IPS DF 19.7 (cell line): Measurements from ENCODE around the gene LRTM1.

Source experiments
- DNase-seq: peaks from one replicate; pipeline ENCODE4 v3.0.0-alpha.2; 2013; ENCODE audit warnings: low read depth, low spot score

LRTM1 gene

GRCh38 chr3:54928046-54928770, at the start of gene LRTM1:
Gene LRTM1 (minus strand): TSS chr3:54928059. CDS start chr3:54927911, 148 bp downstream.
- no peak for DNase-seq

GRCh38 chr3:54977439-54977838, 49.6 kb upstream of the LRTM1 start:
- no peak for DNase-seq

DNA sequence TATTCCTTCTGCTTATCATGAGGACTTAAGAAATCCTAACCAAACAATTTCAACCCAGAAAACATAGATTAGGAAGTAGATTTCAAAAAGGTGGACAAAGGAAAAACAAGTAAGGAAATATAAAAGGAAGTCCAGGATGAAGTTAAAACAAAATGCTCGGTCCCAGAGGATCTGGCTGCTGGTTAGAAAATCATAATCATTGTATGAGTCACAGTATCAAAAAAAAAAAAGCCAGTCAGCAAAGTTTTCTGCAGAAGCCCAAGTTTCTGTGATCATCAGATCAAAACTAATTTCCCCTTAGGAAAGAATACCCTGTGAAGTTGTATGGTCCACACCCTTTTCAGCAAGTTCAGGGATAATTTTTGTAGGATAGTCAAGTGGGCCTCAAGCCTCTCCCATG, 43.0 kb upstream of the LRTM1 start:
- no peak for DNase-seq

DNA sequence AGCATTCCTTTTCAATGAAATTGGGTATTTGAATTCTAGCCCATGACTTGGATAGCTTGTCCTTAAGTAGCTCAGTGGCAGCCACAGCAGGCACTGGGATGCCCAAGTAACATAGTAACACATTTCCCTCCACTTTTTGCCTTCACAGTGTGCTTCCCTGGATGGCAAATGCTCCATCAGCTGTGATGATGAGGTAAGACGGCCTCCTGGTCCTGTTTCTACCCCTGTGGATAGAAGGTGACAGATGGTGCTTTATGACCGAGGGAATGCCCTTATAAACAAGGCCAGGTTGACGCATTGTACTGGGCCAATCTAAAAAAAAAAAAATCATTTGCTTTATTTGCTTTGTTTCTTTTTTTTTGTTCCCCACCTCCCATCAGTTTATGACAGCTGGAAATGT, 41.8 kb upstream of the LRTM1 start:
- no peak for DNase-seq

- no peak for DNase-seq
These were observed 40.8 kb upstream of the LRTM1 start for GRCh38 chr3:54968546-54969172.

- no peak for DNase-seq
These were observed 39.9 kb upstream of the LRTM1 start for GRCh38 chr3:54967731-54968161.

DNA sequence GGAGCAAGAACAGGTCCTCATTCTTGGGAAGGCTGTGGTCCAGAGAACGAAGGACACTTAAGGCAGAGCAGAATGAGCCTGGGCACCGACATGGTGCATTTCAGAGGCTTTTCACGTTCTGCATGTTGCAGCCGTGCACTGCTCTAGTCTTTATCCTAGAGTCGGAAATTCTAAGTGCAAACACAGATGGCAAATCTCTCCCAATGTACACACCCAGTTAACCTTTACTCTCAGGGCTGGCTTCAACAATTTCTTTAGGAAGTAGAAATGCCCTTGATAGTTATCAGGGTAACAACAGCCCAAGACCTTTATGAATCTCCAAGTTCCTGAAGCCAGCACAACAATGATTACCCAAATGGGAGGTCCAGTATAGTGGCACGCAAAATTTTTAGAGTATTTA, 39.1 kb upstream of the LRTM1 start:
- DNase-seq, result no peak

GRCh38 chr3:54965746-54966145, 37.9 kb upstream of the LRTM1 start:
- no peak for DNase-seq

DNA sequence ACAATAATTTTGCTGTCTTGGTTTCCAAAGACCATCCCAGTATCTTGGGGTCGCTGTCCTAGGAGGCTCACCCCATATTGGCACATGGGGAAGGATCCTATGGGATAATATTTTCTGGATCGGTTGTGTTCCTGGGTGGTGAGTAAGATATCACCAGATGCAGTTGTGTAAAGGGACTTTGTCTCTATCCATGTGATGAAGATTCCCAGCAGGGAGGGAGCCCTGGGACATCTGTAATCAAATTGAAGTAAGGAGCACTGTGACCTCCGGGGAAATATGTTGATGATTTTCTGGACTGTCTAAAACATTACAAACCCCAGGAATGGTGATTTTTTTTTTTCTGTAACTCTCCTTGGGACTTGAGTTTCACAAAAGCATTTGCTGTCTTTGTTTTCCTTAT, 36.2 kb upstream of the LRTM1 start:
- no peak for DNase-seq

DNA sequence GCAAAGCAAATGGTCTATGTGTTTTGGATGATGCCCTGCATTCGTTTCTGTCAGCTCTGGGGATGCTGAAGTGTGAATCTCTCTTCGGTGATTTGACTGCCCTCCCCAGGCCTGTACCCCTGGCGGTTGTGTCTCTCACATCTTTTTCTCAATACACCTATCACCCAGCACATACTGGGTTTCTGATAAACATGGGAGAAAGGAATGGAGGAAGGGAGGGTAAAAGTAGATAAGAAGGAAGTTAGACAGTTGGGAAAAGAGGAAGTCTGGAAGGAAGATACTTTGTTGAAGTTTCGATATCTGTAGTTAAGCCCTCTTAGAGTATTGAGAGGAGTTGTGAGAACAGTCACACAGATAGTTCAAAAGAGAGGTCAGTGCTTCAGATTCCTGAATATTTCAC, 35.8 kb upstream of the LRTM1 start:
- DNase-seq, result no peak

DNA sequence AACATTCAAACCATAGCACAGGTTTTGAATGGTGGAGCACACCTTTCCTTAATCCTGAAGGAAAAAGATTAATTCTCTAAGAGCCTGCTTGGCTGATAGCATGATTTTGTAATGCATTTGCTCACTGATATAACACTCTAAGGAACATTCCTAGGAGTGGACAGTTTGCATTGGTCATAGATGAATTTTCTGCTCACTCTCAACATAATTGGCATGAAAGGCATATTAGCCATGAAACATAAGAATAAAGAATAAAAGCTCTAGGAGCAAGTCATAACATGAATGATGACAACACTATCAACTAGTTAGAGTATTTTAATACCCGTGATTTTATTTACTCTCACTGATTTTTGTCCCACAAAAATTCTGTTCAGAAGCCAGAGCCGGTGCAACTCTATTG, 34.3 kb upstream of the LRTM1 start:
- DNase-seq, result no peak

DNA sequence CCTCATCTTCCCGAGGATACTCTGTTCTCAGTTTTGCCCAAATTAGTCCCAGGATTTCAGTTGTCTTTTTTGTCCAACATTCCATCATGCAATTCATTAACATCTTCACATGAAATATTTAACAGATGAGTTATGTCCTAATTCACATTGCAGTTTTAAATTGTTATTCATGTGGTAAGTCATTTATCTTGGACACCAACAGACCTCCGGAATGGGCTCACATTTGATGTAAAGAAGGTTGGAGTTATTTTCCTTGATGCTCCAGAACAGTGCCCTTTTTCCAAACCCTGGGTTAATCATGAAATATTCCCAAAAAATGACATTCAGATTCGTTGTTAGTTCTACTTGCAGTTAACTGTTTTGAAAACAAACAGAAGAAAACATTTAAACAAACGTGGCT, 32.8 kb upstream of the LRTM1 start:
- DNase-seq, result no peak

DNA sequence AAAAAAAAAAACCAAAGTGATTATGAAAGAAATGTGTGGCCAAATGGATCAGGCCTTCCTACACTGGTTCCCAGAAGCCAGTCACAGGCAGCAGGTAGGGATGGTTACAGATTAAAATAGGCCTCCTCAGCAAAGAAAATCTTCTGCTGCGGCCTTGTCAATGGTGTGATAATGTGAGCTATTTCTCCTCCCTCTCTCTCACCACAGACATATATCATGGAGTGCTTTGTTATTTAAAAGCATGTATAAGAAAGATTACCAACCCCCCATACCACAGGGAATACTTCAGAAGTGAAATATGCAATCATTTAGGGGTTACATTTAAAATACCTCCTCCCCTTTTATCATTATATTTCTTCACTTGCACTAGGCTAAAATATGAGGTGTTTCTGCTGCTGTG, 32.2 kb upstream of the LRTM1 start:
- DNase-seq, result no peak

DNA sequence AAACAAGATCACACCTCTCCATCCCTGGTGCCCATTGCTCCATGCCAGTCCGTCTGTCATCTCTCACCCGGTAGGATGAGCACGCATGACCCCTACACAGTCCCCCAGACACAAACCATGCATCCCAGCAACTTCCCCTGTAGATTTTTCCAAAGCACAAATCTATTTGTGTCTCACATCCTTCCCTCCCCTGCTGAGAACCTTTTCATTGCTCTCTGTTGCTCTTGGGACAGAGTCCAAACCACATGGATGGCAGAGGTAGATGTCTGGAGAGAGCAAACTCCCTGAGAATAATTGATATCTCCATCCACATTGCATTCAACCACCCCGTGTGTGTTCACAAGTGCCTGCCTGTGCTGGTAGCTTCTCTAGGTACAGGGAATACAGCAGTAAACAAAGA, 29.9 kb upstream of the LRTM1 start:
- DNase-seq, result no peak

DNA sequence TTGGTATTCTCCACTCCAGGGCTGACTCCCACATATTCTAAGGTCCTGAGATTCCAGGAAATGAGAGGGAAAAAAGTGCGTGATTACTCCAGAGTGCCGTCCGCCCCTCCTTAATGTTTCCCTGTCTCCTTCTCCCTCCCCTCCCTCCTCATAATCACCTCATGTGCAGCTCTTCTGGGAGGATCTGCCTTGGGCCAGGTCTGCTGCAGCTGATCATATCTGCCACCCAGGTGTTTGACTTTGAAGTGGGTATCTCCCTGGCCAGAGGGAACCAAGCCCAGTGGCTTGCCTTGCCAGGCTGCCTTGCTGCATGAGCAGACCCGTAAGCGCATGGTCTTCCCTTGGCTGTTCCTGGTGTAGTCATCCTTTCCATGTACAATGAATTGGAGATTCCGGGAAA, 28.1 kb upstream of the LRTM1 start:
- DNase-seq, result no peak

DNA sequence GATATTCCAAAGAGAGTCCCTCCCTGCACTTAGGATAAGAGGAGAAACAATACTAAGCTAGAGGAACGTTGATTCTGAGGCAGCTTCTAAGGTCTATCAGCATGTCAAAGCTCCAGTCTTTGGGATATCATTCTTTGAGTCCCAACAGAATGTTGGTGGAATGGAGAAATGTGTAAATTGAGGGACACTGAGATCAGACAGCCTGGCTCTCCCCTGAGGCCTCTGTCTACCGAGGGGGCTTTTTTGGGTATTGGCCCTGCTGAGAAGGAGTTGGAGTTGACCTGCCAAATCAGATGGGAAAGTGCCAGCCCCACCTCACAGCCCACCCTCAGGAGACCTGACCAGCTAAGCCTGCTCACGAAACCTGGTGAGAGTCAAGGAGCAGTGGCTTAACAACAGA, 27.6 kb upstream of the LRTM1 start:
- no peak for DNase-seq

DNA sequence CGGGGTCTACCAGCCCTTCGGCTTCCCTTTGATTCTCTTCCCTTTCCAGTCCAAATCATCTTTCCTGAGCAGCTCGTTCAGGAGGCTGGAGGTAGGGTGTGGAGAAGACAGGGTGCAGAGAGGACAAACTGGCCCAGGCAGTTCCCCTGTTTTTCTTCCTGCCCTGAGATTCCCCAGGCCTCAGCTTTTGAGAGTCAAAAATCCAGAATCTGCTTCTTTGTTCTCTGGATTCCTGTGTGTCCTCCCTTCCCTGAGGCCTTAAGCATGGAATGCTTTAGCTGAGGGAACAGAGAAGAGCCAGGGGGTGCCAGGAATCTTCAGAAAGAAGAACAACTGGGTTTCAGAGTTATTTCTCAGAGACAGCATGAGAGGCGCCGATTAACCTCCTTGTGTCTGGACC, 26.7 kb upstream of the LRTM1 start:
- DNase-seq, result no peak

GRCh38 chr3:54954022-54954421, 26.2 kb upstream of the LRTM1 start:
- no peak for DNase-seq

DNA sequence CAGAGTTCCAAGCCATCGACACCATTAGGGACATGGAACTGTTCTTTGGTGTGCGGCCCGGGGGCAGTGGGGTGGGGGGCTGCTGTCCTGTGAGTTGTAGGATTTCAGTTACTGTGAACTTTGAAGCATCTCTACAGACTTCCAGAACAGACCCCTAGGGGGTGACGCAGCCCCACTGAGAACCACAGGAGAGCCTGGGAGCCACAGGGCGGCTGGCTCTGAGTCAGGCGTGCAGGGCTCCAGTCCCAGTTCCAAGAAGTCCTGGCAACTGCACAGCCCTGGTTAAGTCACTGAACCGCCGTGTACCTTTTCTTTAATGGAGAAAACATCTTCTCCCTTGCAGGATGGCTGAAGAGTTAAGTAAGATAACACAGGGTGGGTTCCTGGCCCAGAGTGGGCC, 23.5 kb upstream of the LRTM1 start:
- no peak for DNase-seq

DNA sequence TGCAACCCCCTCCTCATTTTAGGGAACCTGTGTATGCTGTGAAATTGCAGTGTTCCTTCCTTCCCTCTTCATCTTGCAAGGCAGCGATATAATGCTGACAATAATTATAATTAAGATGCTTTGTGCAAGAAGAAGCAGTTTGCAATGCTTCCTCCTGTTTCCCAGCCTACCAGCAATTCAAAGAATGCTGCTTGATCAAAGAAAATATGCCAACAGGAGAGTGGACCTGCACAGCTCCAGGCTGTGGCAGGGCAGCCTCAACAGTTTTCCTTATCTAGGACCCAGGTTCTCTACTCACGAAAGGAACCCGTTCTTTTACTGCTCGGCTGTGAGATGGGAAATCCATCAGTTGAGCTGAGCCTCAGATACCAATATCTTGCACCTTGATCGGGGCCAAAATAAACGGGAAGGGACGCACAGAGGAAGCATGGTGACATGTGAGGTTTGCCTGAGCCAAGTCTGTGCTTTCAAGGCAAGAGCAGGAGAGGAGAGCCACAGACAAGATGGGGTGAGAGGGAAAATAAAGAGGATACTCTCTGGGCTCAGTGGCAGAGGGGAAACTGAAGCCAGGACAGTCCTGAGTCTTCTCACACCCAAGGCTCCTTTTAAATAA, 22.6 kb upstream of the LRTM1 start:
- DNase-seq, result no peak

DNA sequence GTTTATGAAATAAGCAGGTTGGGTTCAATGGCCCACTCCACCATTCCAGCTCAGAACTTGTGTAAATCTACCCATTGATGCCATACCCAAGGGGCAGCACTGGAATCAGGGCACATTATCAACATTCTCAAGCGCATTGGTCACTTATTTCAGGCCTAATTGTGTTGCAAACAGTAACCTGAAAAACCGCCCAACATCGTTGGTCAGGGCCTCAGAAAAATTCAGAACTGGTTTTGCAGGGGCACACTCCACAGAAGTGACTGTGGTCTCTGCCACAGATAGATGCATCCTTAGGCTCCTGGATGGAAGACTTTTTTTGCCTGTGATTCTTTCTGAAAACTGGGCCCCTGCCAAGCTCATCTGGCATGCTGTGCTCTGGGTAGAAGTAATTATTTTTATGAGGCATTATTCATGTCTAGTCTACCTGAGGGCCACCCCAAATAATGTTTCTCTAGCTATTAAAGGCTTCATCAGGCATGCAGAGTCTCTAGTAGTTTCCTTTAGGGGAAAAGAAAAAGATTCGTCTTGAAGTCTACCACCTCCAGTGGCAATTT, 21.7 kb upstream of the LRTM1 start:
- no peak for DNase-seq

DNA sequence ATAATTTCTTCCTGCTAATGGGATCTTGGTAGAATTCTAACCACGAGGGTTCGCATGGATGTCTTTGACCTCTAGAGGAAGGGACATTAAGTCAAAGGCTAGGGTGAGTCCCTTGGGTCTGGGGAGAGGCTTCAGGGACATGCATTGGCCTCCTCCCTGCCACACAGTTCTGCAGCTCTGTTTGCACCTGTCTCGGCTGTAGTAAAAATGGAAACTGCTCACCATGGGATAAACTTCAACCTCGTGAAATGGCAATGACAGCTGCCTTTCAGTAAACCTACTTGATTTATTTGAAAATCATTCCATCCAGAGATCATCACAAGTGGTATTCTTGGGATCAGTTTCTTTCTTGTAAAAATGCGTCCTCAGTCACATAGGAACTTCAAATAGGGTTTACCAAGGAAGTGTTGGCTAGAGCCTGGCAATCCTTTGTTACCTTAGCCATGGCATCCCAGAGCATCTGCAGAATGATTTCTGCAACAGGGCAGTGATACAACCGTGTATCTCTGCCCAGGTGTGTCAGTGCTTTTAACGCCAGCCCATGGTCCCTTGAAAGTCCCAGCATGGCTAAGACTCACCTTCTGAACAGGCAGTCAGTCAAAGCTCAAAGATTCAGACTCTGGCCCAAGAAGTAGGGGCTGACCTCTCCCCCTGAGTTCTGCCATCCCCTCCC, 14.0 kb upstream of the LRTM1 start:
- no peak for DNase-seq
